Chondrocyte (in vitro differentiated cells): ENCODE data around the gene CFLAR. TPM values are rescaled to one million over a fixed set of nuclear protein-coding genes. Genes with fewer than 3 reads are reported as not detected.
"Not testable (repeated sequence)": the region's sequence is repeated elsewhere in the genome, so short reads cannot be mapped to it uniquely, and the experiment has no call there.

Source experiments
- DNase-seq: peaks from one replicate; pipeline ENCODE4 v3.0.0; 2021; ENCODE audit warnings: mixed read lengths, low spot score
- H3K27ac Mint-ChIP-seq: one replicate; pipeline ENCODE4 v1.8.0; 2021; ENCODE audit warnings: mild to moderate bottlenecking, moderate library complexity, mixed read lengths; ENCODE audit not compliant: unreplicated experiment
- H3K27me3 Mint-ChIP-seq: 2 replicates; pipeline ENCODE4 v1.8.0; 2021; ENCODE audit warnings: low read depth, mixed read lengths
- H3K36me3 Mint-ChIP-seq: 2 replicates; pipeline ENCODE4 v1.8.0; 2021; ENCODE audit warnings: low read depth, mixed read lengths
- H3K4me1 Mint-ChIP-seq: 2 replicates; pipeline ENCODE4 v1.8.0; 2021; ENCODE audit warnings: low read depth, mild to moderate bottlenecking, mixed read lengths
- H3K4me3 Mint-ChIP-seq: one replicate; pipeline ENCODE4 v1.8.0; 2021; ENCODE audit warnings: mild to moderate bottlenecking, moderate library complexity, mixed read lengths; ENCODE audit not compliant: unreplicated experiment
- H3K9me3 Mint-ChIP-seq: 2 replicates; pipeline ENCODE4 v1.8.0; 2021; ENCODE audit warnings: low read depth, mixed read lengths
- CTCF ChIP-seq: fragments of 200-600 bp; sonication (generic); IDR thresholded peaks from 2 replicates; pipeline ENCODE4 v1.5.0; 2021; ENCODE audit warnings: antibody characterized with exemption, mild to moderate bottlenecking, moderate library complexity
- total RNA-seq: library from RNA; stranded (reverse); gene quantifications from 3 replicates; pipeline ENCODE4 v1.2.1, GENCODE V29; 2021

Gene CFLAR
- total RNA-seq, 1 donor from 2014 or later, result 35.8 TPM

- TF ChIP-seq CTCF, result no peak
- Mint-ChIP-seq H3K4me1 (no peaks in the 10 kb centered on the region), H3K36me3 (peaks cover 20% of the 10 kb centered on the region), H3K4me3 (no peak overlapping the region), H3K27me3 (no peaks in the 10 kb centered on the region), H3K9me3 (peaks cover 5% of the 10 kb centered on the region), H3K27ac (no peak overlapping the region)
- DNase-seq, result no peak
Measured at GRCh38 chr2:201164166-201164565, 48.2 kb downstream of the CFLAR start.

GRCh38 chr2:201167546-201167945, 51.6 kb downstream of the CFLAR start:
- H3K27me3 Mint-ChIP-seq, result no peaks in the 10 kb centered on the region
- no peak for DNase-seq
- H3K27ac Mint-ChIP-seq, result no peak overlapping the region
- H3K36me3 Mint-ChIP-seq, result peaks cover 15% of the 10 kb centered on the region
- peaks cover 5% of the 10 kb centered on the region for H3K9me3 Mint-ChIP-seq
- TF ChIP-seq CTCF, result no peak
- no peak overlapping the region for H3K4me3 Mint-ChIP-seq
- H3K4me1 Mint-ChIP-seq, result peaks cover 12% of the 10 kb centered on the region

- not testable (repeated sequence) for DNase-seq, H3K9me3 Mint-ChIP-seq
Measured at GRCh38 chr2:201168496-201168895, 52.5 kb downstream of the CFLAR start.

GRCh38 chr2:201171259-201171814, 55.4 kb downstream of the CFLAR start:
- peaks cover 5% of the 10 kb centered on the region for H3K36me3 Mint-ChIP-seq
- TF ChIP-seq CTCF, result no peak
- peaks cover 12% of the 10 kb centered on the region for H3K4me1 Mint-ChIP-seq
- no peaks in the 10 kb centered on the region for H3K27me3 Mint-ChIP-seq
- no peak for DNase-seq
- H3K9me3 Mint-ChIP-seq, result peaks cover 5% of the 10 kb centered on the region
- H3K27ac Mint-ChIP-seq, result no peak overlapping the region
- no peak overlapping the region for H3K4me3 Mint-ChIP-seq

More at GRCh38 chr2:201168496-201168895, 52.5 kb downstream of the CFLAR start:
- H3K27ac Mint-ChIP-seq, H3K4me3 Mint-ChIP-seq, H3K27me3 Mint-ChIP-seq: not testable (repeated sequence)
- H3K36me3 Mint-ChIP-seq, result peaks cover 14% of the 10 kb centered on the region
- peaks cover 12% of the 10 kb centered on the region for H3K4me1 Mint-ChIP-seq

GRCh38 chr2:201172279-201172678, 56.3 kb downstream of the CFLAR start:
- Mint-ChIP-seq H3K27ac (no peak overlapping the region), H3K9me3 (peaks cover 5% of the 10 kb centered on the region), H3K4me3 (no peak overlapping the region), H3K36me3 (peaks cover 3% of the 10 kb centered on the region), H3K27me3 (no peaks in the 10 kb centered on the region), H3K4me1 (peaks cover 12% of the 10 kb centered on the region)
- DNase-seq, result no peak
- no peak for TF ChIP-seq CTCF

GRCh38 chr2:201174687-201175086, 58.7 kb downstream of the CFLAR start:
- H3K27ac Mint-ChIP-seq, result no peak overlapping the region
- H3K27me3 Mint-ChIP-seq, result no peaks in the 10 kb centered on the region
- H3K9me3 Mint-ChIP-seq, result no peaks in the 10 kb centered on the region
- peaks cover 9% of the 10 kb centered on the region for H3K4me1 Mint-ChIP-seq
- H3K36me3 Mint-ChIP-seq, result no peaks in the 10 kb centered on the region
- H3K4me3 Mint-ChIP-seq, result no peak overlapping the region
- no peak for DNase-seq
- TF ChIP-seq CTCF, result no peak
